SIG-M5 treated with dmso at 0.1 percent for 504 hours (cell line): ENCODE measurements around the gene TMX1.
"Not testable (repeated sequence)": the region's sequence is repeated elsewhere in the genome, so short reads cannot be mapped to it uniquely, and the experiment has no call there.

Experiments
- DNase-seq: peaks from one replicate; lab custom pipeline; 2025; ENCODE audit not compliant: unreplicated experiment; lab: John Stamatoyannopoulos, UW

The TMX1 gene

GRCh38 chr14:51239813-51240803 is at the start of gene TMX1:
Gene TMX1, plus strand, starts transcription at chr14:51240247. Its CDS starts 46 bp downstream, at chr14:51240293.
- DNase-seq, result peak; percentile 99

GRCh38 chr14:51201890-51202289 is 38.2 kb upstream of the TMX1 start:
- no peak for DNase-seq

- DNase-seq, result no peak
These were observed 37.0 kb upstream of the TMX1 start for GRCh38 chr14:51202914-51203665.

- DNase-seq, result no peak
These were observed 36.2 kb upstream of the TMX1 start for GRCh38 chr14:51203881-51204280.

- no peak for DNase-seq
These were observed 34.6 kb upstream of the TMX1 start for GRCh38 chr14:51205486-51205885.

- DNase-seq, result no peak
These were observed 33.6 kb upstream of the TMX1 start for GRCh38 chr14:51206462-51206861.

- DNase-seq, result no peak
These were observed 32.4 kb upstream of the TMX1 start for GRCh38 chr14:51207621-51208020.

- DNase-seq, result no peak
These were observed 31.1 kb upstream of the TMX1 start for GRCh38 chr14:51208982-51209381.

- DNase-seq, result no peak
These were observed 30.6 kb upstream of the TMX1 start for GRCh38 chr14:51209457-51209856.

- no peak for DNase-seq
These were observed 29.5 kb upstream of the TMX1 start for GRCh38 chr14:51210594-51210993.

GRCh38 chr14:51211149-51211548 is 28.9 kb upstream of the TMX1 start:
- no peak for DNase-seq

GRCh38 chr14:51216602-51217001 is 23.4 kb upstream of the TMX1 start:
- no peak for DNase-seq

GRCh38 chr14:51219473-51220448 is 20.3 kb upstream of the TMX1 start:
- peak; percentile 57 for DNase-seq

- not testable (repeated sequence) for DNase-seq
These were observed 16.6 kb upstream of the TMX1 start for GRCh38 chr14:51223463-51223862.

GRCh38 chr14:51224551-51224950 is 15.5 kb upstream of the TMX1 start:
- DNase-seq, result no peak

- DNase-seq, result no peak
These were observed 14.3 kb upstream of the TMX1 start for GRCh38 chr14:51225751-51226150.

GRCh38 chr14:51228391-51228790 is 11.7 kb upstream of the TMX1 start:
- DNase-seq, result no peak

GRCh38 chr14:51228890-51229289 is 11.2 kb upstream of the TMX1 start:
- no peak for DNase-seq

- DNase-seq, result peak; percentile 79
These were observed 3.7 kb upstream of the TMX1 start for GRCh38 chr14:51236314-51236713.

GRCh38 chr14:51240804-51241380 is 845 bp downstream of the TMX1 start:
- no peak for DNase-seq
